HAP-1 (cell line): ENCODE results near the gene SHISA4.
"Not testable (repeated sequence)": the region's sequence is repeated elsewhere in the genome, so short reads cannot be mapped to it uniquely, and the experiment has no call there.

ENCODE experiments used
- DNase-seq, 2 experiments: peaks; one replicate each; pipeline ENCODE4 v3.0.0-alpha.2; 2016 to 2020; ENCODE audit warnings: low spot score in 2 of 2
- H3K27me3 ChIP-seq: fragments of 250-450 bp; sonication (Bioruptor Pico); 2 replicates; pipeline ENCODE4 v1.5.1; 2020; ENCODE audit warnings: low read depth, mild to moderate bottlenecking, moderate library complexity
- H3K36me3 ChIP-seq: fragments of 250-450 bp; sonication (Bioruptor Pico); replicated peaks from 2 replicates; pipeline ENCODE4 v1.5.1; 2020; ENCODE audit warnings: mild to moderate bottlenecking
- H3K4me1 ChIP-seq: fragments of 250-450 bp; sonication (Bioruptor Pico); 2 replicates; pipeline ENCODE4 v1.5.1; 2020; ENCODE audit warnings: mild to moderate bottlenecking
- H3K4me3 ChIP-seq: fragments of 250-450 bp; sonication (Bioruptor Pico); 2 replicates; pipeline ENCODE4 v1.5.1; 2020; ENCODE audit warnings: mild to moderate bottlenecking, moderate library complexity
- H3K9me3 ChIP-seq: fragments of 250-450 bp; sonication (Bioruptor Pico); 2 replicates; pipeline ENCODE4 v1.5.1; 2020; ENCODE audit warnings: mild to moderate bottlenecking, moderate library complexity
- in situ Hi-C: fragments of 300-500 bp; cut with MboI; formaldehyde crosslinking; loops from 3 replicates; pipeline ENCODE4 v1.14.3; 2020; ENCODE audit warnings: low sequenced_read_pairs, inconsistent platforms, mixed read lengths

Gene SHISA4

GRCh38 chr1:201895913-201896807 lies 7.5 kb downstream of the SHISA4 start:
- no peaks in the 10 kb centered on the region for H3K9me3 ChIP-seq
- no peaks in the 10 kb centered on the region for H3K36me3 ChIP-seq
- peaks cover 3% of the 10 kb centered on the region; the same call in 1 of the 2 replicates for H3K4me1 ChIP-seq
- peak; percentile 74 to 93 for DNase-seq
- peaks cover 12% of the 10 kb centered on the region; the same call in 1 of the 2 replicates for H3K27me3 ChIP-seq
- in situ Hi-C loops, result loop anchor here (10.0 kb wide), 1 partner anchor 219 kb away; no protein-coding TSS in a partner anchor
- H3K4me3 ChIP-seq, result no peak overlapping the region

- Histone ChIP-seq H3K27me3 (peaks cover 12% of the 10 kb centered on the region; the same call in 1 of the 2 replicates), H3K4me3 (no peak overlapping the region), H3K9me3 (no peaks in the 10 kb centered on the region), H3K36me3 (no peaks in the 10 kb centered on the region), H3K4me1 (peaks cover 3% of the 10 kb centered on the region; the same call in 1 of the 2 replicates)
- in situ Hi-C loops, result loop anchor here (10.0 kb wide), 1 partner anchor 218 kb away; no protein-coding TSS in a partner anchor
- DNase-seq, result no peak
These were observed 8.3 kb downstream of the SHISA4 start for GRCh38 chr1:201896951-201897391.

GRCh38 chr1:201898240-201898894 lies 9.7 kb downstream of the SHISA4 start:
- in situ Hi-C loops, result loop anchor here (10.0 kb wide), 1 partner anchor 216 kb away; no protein-coding TSS in a partner anchor
- no peaks in the 10 kb centered on the region for H3K36me3 ChIP-seq

GRCh38 chr1:201898992-201899391 lies 10.3 kb downstream of the SHISA4 start:
- Histone ChIP-seq H3K4me1 (peaks cover 3% of the 10 kb centered on the region; the same call in 1 of the 2 replicates), H3K36me3 (no peaks in the 10 kb centered on the region), H3K27me3 (peaks cover 12% of the 10 kb centered on the region; the same call in 1 of the 2 replicates), H3K4me3 (no peak overlapping the region), H3K9me3 (no peaks in the 10 kb centered on the region)
- in situ Hi-C loops, result loop anchor here (10.0 kb wide), 1 partner anchor 216 kb away; no protein-coding TSS in a partner anchor
- DNase-seq, result no peak

More at GRCh38 chr1:201898240-201898894, 9.7 kb downstream of the SHISA4 start:
- Histone ChIP-seq H3K4me3 (no peak overlapping the region), H3K27me3 (peaks cover 12% of the 10 kb centered on the region; the same call in 1 of the 2 replicates), H3K9me3 (no peaks in the 10 kb centered on the region), H3K4me1 (peaks cover 3% of the 10 kb centered on the region; the same call in 1 of the 2 replicates)
- DNase-seq, result no peak

GRCh38 chr1:201899683-201900429 lies 11.2 kb downstream of the SHISA4 start:
- DNase-seq, result no peak
- Histone ChIP-seq H3K4me1 (peaks cover 3% of the 10 kb centered on the region; the same call in 1 of the 2 replicates), H3K36me3 (no peaks in the 10 kb centered on the region), H3K9me3 (no peaks in the 10 kb centered on the region), H3K4me3 (no peak overlapping the region), H3K27me3 (peaks cover 12% of the 10 kb centered on the region; the same call in 1 of the 2 replicates)
- in situ Hi-C loops, result loop anchor here (10.0 kb wide), 1 partner anchor 215 kb away; no protein-coding TSS in a partner anchor

GRCh38 chr1:201900476-201900875 lies 11.8 kb downstream of the SHISA4 start:
- Histone ChIP-seq H3K9me3 (no peaks in the 10 kb centered on the region), H3K36me3 (no peaks in the 10 kb centered on the region), H3K4me3 (no peak overlapping the region), H3K4me1 (peaks cover 3% of the 10 kb centered on the region; the same call in 1 of the 2 replicates), H3K27me3 (peaks cover 12% of the 10 kb centered on the region; the same call in 1 of the 2 replicates)
- in situ Hi-C loops, result no loop called here
- no peak for DNase-seq

- H3K9me3 ChIP-seq, in situ Hi-C loops, DNase-seq, H3K4me1 ChIP-seq, H3K4me3 ChIP-seq, H3K36me3 ChIP-seq: not testable (repeated sequence)
- peaks cover 12% of the 10 kb centered on the region; the same call in 1 of the 2 replicates for H3K27me3 ChIP-seq
These were observed 12.3 kb downstream of the SHISA4 start for GRCh38 chr1:201901036-201901435.

GRCh38 chr1:201902198-201902597 lies 13.5 kb downstream of the SHISA4 start:
- Histone ChIP-seq H3K4me3 (no peak overlapping the region), H3K36me3 (no peaks in the 10 kb centered on the region), H3K9me3 (no peaks in the 10 kb centered on the region), H3K4me1 (no peaks in the 10 kb centered on the region), H3K27me3 (peaks cover 12% of the 10 kb centered on the region; the same call in 1 of the 2 replicates)
- in situ Hi-C loops, result no loop called here
- DNase-seq, result no peak

GRCh38 chr1:201903135-201903534 lies 14.4 kb downstream of the SHISA4 start:
- no peaks in the 10 kb centered on the region for H3K36me3 ChIP-seq
- H3K4me3 ChIP-seq, result no peak overlapping the region
- in situ Hi-C loops, result no loop called here

GRCh38 chr1:201904579-201904978 lies 15.9 kb downstream of the SHISA4 start:
- Histone ChIP-seq H3K9me3 (no peaks in the 10 kb centered on the region), H3K36me3 (no peaks in the 10 kb centered on the region), H3K4me1 (no peaks in the 10 kb centered on the region), H3K27me3 (peaks cover 6% of the 10 kb centered on the region; the same call in 1 of the 2 replicates), H3K4me3 (no peak overlapping the region)
- no peak for DNase-seq
- in situ Hi-C loops, result no loop called here

More at GRCh38 chr1:201903135-201903534, 14.4 kb downstream of the SHISA4 start:
- Histone ChIP-seq H3K9me3 (no peaks in the 10 kb centered on the region), H3K27me3 (peaks cover 12% of the 10 kb centered on the region; the same call in 1 of the 2 replicates), H3K4me1 (no peaks in the 10 kb centered on the region)
- DNase-seq, result no peak

GRCh38 chr1:201905234-201905890 lies 16.7 kb downstream of the SHISA4 start:
- no peaks in the 10 kb centered on the region for H3K36me3 ChIP-seq
- DNase-seq, result no peak
- H3K27me3 ChIP-seq, result no peaks in the 10 kb centered on the region
- no peaks in the 10 kb centered on the region for H3K4me1 ChIP-seq
- no peak overlapping the region for H3K4me3 ChIP-seq
- H3K9me3 ChIP-seq, result no peaks in the 10 kb centered on the region
- in situ Hi-C loops, result no loop called here

- no peak for DNase-seq
- Histone ChIP-seq H3K9me3 (no peaks in the 10 kb centered on the region), H3K36me3 (no peaks in the 10 kb centered on the region), H3K27me3 (no peaks in the 10 kb centered on the region), H3K4me1 (no peaks in the 10 kb centered on the region), H3K4me3 (no peak overlapping the region)
- in situ Hi-C loops, result no loop called here
These were observed 17.6 kb downstream of the SHISA4 start for GRCh38 chr1:201906336-201906735.
